ENCODE results near the gene DNAJC27.

Gene DNAJC27

GRCh38 chr2:24925815-24926214 is 45.9 kb downstream of the DNAJC27 start:
- no peak for DNase-seq (ENCODE audit: low read depth in 2 of 2)

- DNase-seq (ENCODE audit: low read depth in 2 of 2): no peak
These were observed 47.0 kb downstream of the DNAJC27 start for GRCh38 chr2:24924732-24925131.

GRCh38 chr2:24924266-24924665 is 47.5 kb downstream of the DNAJC27 start:
- no peak for DNase-seq (ENCODE audit: low read depth in 2 of 2)

GRCh38 chr2:24923106-24923505 is 48.6 kb downstream of the DNAJC27 start:
- no peak for DNase-seq (ENCODE audit: low read depth in 2 of 2)

DNA sequence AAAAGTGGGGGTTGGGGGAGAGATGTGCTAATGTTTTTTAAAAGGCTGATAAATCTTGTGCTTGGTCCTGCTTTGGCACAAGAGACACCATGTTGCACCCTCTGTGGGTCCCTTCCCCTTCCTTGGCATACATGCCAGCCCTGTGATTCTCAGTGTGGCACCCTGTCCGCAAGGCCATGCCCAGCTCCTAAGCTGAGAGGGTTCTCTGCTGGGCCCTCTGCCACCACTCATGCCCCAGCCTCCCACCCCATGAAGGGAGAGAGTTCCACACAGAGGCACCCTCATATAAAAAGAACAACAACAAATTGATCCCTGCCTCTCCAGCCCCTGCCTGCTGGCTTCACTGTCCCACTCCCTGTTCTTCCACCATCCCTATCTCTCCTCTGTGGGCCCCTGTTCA is 49.2 kb downstream of the DNAJC27 start:
- no peak for DNase-seq (ENCODE audit: low read depth in 2 of 2)

- DNase-seq (ENCODE audit: low read depth in 2 of 2): no peak
These were observed 50.8 kb downstream of the DNAJC27 start for GRCh38 chr2:24920809-24921441.

- DNase-seq (ENCODE audit: low read depth in 2 of 2): no peak
These were observed 51.5 kb downstream of the DNAJC27 start, which contains the start of gene ADCY3 for GRCh38 chr2:24920098-24920808. Gene ADCY3 (minus strand): TSS chr2:24920237. CDS start chr2:24918987, 1,250 bp downstream.

DNA sequence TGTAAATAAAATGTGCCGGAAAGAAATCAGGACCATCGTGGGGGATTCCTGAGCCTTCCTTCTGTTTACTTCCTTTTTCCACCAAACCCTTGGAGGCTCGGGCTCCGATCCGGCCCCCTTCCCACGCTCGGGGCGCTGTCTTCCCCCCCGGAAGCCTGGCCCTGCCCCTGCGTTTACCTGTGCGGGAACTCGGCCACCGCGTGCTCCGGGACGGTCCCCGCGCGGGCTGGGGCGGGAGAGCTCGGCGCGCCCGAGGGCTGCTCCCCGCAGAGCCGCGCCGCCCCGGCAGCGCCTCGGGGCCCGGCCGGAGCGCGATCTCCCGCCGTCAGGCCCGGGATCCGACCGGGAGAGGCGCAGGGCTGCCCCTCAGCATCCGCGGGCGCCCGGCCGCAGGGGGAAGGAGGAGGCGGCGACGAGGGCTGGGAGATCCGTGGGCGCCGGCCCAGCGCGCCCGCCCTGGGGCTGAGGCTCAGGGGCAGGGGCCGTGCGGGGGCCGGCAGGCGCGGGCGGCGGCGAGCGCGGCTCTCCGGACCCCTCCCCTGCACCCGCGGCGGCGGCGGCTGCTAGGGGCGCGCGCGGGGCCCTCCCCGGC is 52.2 kb downstream of the DNAJC27 start:
- no peak for DNase-seq (ENCODE audit: low read depth in 2 of 2)

DNA sequence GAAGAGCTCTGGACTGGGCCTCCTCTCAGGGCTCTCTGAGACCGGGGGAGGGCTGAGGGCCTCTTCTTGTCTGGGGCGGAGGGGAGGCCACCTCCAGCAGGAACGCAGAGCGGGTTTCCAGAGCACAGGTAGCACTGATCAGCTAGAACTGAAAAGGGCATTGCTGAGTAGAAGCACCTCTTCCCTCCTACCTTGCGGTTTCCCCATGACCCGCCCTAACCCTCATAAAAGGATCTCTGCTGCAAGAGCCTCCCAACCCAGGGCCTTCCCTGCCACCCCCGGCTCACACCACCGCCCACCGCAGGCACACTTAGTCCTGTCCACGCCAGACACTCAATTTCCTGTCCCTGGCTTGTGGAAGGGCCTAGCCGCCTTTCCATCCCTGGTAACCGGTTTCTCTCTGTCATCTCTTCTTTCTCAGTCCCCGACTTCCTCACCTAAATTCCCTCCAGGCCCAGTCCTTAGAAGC is 52.7 kb downstream of the DNAJC27 start:
- DNase-seq (ENCODE audit: low read depth in 2 of 2): no peak

DNA sequence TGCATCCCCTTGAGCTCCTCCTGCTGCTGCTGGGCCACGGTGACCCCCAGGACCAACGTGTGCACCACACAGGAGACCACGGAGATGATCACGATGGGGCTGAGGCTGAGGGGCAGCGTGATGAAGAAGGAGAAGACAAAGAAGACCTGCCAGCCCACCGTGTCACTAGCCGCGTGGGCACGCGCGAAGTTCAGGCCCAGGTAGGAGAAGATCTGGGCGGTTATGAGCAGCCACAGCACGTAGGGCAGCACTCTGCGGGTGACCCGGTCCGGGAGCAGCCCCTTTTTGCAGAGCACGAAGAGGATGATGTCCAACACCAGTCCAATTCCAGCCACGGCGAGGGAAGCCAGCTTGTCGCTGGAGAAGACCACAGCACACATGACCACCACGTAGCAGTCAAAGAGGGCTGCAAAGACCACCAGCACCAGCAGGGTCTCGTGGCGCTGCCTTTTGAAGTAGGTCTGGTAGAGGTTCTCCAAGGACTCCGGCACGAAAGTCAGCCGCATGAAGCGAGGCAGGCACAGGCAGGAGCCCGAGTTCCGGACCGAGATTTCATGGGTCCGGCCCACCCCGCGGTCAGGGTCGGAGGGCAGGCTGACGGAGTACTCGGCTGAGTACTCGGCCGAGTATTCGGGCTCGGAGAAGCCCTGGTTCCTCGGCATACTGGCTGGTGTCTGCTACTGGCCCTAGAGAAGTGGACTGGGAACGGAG is 53.3 kb downstream of the DNAJC27 start:
- DNase-seq (ENCODE audit: low read depth in 2 of 2): no peak

GRCh38 chr2:24917731-24918325 is 53.9 kb downstream of the DNAJC27 start:
- no peak for DNase-seq (ENCODE audit: low read depth in 2 of 2)

DNA sequence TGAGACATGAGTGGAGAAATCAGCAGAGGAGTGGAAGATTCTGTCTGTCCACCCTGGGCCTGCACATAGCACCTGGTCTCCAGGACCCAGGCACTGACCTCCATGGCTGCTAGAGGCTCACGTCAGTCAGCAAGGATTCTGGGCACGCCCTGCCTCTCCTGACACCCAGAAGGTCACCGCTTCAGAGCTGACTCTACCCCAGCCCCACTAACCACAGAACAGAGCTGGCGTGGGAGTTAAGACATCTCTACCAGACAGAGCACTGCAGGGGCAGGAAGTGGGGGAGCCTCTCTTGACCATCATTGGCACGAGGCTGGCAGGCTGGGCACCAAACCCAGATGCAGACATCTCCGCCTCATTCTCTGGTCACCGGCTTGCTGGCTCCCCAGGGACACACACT is 54.7 kb downstream of the DNAJC27 start:
- no peak for DNase-seq (ENCODE audit: low read depth in 2 of 2)

DNA sequence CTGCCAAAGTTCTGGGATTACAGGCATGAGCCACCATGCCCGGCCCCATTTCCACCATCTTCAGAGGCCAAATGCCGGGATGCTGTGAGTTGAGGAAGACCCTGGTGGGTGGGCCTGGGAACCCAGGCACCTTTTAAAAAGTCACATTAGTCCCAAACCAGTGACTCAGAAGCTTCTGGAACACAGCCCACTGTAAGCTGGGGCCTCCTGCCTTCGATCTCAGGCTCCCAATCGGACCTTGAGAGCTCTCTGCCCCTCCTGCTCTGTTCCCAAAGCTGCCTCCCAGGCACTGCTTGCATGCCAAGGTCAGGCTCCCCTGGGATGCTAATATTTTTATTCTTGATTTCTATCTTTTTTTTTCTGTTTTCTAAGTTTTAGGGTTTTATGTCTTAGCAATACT is 56.0 kb downstream of the DNAJC27 start:
- DNase-seq (ENCODE audit: low read depth in 2 of 2): no peak

DNA sequence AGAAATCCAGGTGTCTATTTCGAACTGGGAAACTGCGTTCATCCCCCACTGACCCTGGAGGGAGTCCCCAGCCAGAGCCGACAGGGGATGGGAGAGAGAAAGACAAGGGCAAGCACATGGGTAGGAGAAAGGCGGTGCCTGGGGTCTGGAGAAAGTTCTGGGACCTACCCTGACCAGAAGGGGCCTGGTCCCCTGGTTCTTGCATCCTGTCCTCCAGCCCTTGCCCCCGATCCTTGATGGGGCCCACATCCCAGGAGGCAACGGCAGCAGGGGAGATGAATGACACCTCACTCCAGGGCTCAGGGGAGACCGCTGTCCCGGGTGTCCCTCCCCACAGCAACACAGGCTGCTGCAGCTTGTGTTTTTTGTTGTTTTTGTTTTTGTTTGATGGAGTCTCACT is 56.6 kb downstream of the DNAJC27 start:
- DNase-seq (ENCODE audit: low read depth in 2 of 2): no peak

DNA sequence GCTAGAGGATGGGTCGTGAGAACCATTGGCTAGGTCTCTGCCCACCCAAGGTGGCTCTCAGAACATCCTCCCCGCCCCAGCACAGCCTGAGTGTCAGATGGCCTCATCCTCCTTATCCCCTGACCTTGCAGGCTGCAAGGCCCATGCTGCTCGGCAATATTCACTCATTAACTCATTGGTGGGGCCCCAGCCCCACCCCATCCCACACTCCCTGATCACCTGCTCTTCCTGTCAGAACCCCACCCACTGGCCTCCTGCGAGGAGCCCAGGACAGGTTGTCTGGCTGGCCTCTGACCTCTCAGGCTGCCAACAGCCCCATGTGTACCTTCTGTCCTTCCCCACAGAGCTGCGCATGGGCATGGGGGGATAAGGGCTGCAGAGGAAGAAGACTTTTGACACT is 57.0 kb downstream of the DNAJC27 start:
- DNase-seq (ENCODE audit: low read depth in 2 of 2): no peak

- no peak for DNase-seq (ENCODE audit: low read depth in 2 of 2)
These were observed 57.8 kb downstream of the DNAJC27 start for GRCh38 chr2:24913911-24914310.

DNA sequence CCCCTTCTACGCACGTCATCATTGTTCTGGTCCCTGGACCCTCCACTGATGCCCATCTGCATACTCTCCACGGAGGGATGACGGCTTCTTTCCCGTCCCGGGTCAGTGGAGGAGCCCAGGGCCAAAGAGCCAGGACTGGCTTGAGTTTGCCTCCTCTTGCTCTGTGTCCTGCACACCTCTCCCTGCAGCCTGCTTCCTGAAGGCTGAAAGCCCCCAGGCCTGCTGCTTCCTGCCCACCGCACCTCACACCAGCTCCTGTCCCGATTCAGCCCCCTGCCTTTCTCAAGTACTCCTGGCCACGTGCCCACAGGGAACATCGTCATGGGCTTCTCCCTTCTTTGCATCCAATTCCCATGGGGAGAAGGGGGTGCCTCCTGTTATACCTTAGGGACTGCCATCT is 58.8 kb downstream of the DNAJC27 start:
- no peak for DNase-seq (ENCODE audit: low read depth in 2 of 2)

DNA sequence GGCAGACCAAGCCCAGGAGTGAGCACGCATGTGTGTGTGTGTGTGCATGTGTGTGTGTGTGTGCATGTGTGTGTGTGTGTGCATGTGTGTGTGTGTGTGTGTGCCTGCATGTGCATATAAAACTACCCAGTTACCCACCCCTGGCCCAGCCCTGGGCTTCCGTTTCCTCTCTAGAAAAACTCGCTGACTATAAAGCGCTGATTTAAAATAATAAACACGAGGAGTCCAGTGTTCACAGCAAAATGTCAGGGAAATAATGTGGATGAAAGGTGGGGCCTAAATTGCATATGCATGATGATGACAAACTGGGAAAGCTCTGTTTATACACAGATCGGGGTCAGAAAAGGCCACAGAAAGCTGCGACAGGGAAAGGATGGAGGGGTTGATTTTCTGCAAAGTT is 59.2 kb downstream of the DNAJC27 start:
- no peak for DNase-seq (ENCODE audit: low read depth in 2 of 2)

GRCh38 chr2:24910245-24910644 is 61.5 kb downstream of the DNAJC27 start:
- no peak for DNase-seq (ENCODE audit: low read depth in 2 of 2)

GRCh38 chr2:24909555-24910177 is 62.1 kb downstream of the DNAJC27 start:
- DNase-seq (ENCODE audit: low read depth in 2 of 2): peak; percentile 96

DNA sequence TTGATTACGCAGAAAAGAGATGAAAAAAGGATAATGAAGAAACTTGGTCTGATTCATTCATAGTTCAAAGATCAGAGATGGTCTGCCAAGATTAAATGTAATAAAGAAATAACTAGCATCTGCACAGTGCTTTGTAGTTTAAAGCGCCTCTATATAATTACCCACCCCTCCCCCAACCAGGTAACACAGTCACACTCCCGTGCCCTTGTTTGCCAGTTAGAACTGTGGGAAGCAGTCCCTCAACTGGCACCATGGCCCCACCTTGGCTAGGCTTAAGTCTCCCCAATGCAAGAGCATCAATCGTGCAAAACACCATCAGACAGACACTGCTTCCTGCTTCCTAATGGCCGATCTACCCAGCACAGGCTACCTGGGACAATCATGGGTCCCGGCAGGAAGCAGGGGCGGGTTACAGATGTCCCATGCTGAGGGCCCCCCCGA is 63.3 kb downstream of the DNAJC27 start:
- DNase-seq (ENCODE audit: low read depth in 2 of 2): no peak

All from fibroblast of skin of left quadriceps (primary cell).